Measurements from ENCODE around the gene ID1.
"Not testable (repeated sequence)": the region's sequence is repeated elsewhere in the genome, so short reads cannot be mapped to it uniquely, and the experiment has no call there.

DNA sequence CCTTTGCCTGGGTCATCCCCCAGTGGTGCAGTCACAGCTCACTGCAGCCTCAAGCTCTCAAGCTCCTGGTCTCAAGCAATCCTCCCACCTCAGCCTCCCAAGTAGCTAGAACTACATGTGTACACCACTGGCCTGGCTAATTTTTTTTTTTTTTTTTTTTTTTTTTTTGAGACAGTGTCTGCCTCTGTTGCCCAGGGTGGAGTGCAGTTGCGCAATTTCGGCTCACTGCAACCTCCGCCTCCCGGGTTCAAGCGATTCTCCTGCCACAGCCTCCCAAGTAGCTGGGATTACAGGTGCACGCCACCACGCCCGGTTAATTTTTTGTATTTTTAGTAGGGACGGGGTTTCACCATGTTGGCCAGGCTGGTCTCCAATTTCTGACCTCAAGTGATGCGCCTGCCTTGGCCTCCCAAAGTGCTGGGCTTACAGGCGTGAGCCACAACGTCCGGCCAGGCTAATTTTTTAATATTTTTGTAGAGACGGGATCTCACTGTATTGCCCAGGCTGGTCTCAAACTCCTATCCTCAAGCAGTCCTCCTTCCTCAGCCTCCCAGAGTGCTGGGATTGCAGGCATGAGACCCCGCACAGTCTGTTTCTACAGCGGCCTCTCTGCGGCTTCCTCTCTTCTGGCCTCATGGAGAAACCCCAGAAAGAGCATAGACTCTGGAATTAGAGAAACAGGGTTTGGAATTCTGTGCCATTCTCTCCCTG lies 25.0 kb upstream of the ID1 start:
- not testable (repeated sequence) for TF ChIP-seq CTCF (IDR thresholded peaks at IDR 0.05; ENCODE audit: poor library complexity, severe bottlenecking); EZH2 (IDR thresholded peaks at IDR 0.05; ENCODE audit: borderline replicate concordance, insufficient read depth, low read length, poor library complexity, severe bottlenecking); EP300 (conservative IDR thresholded peaks at IDR 0.05; ENCODE audit: poor library complexity, severe bottlenecking); MXI1 (conservative IDR thresholded peaks at IDR 0.05; ENCODE audit: poor library complexity, severe bottlenecking); RAD21 (conservative IDR thresholded peaks at IDR 0.05)

All from neural cell (in vitro differentiated cells).